Gastroesophageal sphincter (tissue), 3 donors: ENCODE measurements around the gene TTLL12.

Source experiments
- EP300 ChIP-seq: sonication (generic); formaldehyde crosslinking; IDR thresholded peaks from one replicate; pipeline ENCODE4 v1.6.1; 2017; ENCODE audit warnings: antibody characterized with exemption, mild to moderate bottlenecking
- POLR2A ChIP-seq, 2 donors: fragments of 450-650 bp; IDR thresholded peaks; one replicate each; pipeline ENCODE4 v1.6.1; 2017; ENCODE audit warnings: antibody characterized with exemption in 2 of 2, mild to moderate bottlenecking in 2 of 2, moderate library complexity in 1 of 2
- POLR2AphosphoS5 ChIP-seq: sonication (generic); formaldehyde crosslinking; IDR thresholded peaks from one replicate; pipeline ENCODE4 v1.6.1; 2017; ENCODE audit warnings: antibody characterized with exemption
- TF ChIP-seq, protein P1 (sequence below), 4 experiments: fragments of 200-600 bp in 2 of 4; fragments of 450-650 bp in 2 of 4; sonication (generic) in 1 of 4; IDR thresholded peaks; one replicate each; pipeline ENCODE4 v1.5.1; 2017 to 2019; ENCODE audit warnings: antibody characterized with exemption in 4 of 4, mild to moderate bottlenecking in 2 of 4, moderate library complexity in 2 of 4

DNA sequence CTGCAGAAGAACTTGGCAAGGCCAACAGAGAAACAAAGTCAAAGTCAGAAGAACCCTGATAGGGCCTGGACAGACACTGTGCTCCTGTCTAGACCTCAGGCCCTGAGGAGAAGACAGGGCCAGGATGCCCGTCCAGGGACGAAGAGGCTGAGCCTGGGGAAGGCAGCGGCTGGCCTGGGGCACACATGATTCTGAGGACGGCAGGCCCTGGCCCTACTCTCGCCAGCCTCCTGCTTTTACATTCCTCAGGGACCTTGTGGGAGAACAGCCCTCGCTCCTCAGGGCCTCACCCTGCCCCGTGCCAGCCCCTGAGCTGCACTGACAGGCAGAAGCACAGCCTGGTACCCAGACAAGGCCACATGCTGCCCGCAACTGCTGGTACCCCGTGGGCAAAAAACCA lies 43.6 kb upstream of the TTLL12 start:
- TF ChIP-seq, protein P1, sequence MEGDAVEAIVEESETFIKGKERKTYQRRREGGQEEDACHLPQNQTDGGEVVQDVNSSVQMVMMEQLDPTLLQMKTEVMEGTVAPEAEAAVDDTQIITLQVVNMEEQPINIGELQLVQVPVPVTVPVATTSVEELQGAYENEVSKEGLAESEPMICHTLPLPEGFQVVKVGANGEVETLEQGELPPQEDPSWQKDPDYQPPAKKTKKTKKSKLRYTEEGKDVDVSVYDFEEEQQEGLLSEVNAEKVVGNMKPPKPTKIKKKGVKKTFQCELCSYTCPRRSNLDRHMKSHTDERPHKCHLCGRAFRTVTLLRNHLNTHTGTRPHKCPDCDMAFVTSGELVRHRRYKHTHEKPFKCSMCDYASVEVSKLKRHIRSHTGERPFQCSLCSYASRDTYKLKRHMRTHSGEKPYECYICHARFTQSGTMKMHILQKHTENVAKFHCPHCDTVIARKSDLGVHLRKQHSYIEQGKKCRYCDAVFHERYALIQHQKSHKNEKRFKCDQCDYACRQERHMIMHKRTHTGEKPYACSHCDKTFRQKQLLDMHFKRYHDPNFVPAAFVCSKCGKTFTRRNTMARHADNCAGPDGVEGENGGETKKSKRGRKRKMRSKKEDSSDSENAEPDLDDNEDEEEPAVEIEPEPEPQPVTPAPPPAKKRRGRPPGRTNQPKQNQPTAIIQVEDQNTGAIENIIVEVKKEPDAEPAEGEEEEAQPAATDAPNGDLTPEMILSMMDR (IDR thresholded peaks at IDR 0.05) = no peak
- TF ChIP-seq POLR2A (IDR thresholded peaks at IDR 0.05) (no peak), EP300 (no peak), POLR2AphosphoS5 (no peak)
